Inflammatory macrophage treated with lipopolysaccharide for 1 hour (primary cell): ENCODE data around the gene UBP1.
"Not testable (repeated sequence)": the region's sequence is repeated elsewhere in the genome, so short reads cannot be mapped to it uniquely, and the experiment has no call there.

Experiments used
- DNase-seq, 2 donors: peaks; one replicate each; pipeline ENCODE4 v3.0.0-alpha.2; 2020 to 2022

Gene UBP1

DNA sequence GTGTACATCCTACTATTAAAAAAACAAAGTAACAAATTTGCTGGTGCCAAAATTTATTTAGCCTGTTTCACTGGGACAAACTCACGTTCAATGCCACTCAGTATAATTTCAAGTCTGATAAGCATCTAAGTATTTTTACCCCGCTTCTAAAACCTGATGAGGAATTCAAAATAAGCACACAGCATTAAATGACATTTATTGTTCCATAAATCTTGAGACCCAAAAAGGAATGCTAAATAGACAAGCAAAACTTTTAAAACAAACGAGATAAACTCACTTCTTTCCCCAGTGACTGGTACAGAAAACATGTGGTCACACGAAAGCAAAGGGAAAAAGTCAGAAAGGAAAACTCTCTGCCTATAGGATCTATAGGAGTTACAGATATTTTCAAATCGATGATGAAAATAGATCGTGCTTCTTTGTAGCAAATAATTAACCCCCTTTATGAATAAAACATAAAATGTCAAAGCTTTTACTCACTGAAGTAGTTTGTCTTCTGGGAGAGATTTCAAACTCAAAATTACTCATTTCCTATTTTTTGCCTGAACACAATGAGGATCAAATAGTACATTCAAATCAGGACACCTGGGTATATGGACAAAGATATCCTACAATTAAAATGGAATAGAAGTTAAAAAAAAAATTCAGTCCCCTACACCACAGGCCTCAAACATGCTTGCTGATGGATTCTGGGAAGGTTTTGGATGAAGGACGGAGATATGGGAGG is 51.7 kb downstream of the UBP1 start:
- DNase-seq, result no peak

DNA sequence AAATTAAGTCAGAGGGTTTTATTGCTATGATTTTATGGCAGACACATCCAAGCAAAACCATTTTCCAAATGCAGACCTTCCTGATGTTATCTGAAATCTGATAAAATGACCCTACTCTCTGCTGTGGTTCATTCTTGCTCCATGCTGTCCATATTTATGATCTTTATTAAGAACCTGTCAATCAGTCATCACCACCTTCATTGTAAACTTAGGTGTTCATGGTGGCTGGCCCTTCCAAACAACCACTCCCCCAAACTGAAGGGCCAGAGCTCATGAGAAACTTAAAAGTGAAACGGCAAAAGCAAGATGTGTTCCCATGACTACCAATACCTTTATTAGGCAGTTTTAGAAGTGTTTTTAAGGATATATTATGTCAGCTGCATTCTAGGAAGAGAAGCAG is 53.6 kb downstream of the UBP1 start:
- no peak for DNase-seq

DNA sequence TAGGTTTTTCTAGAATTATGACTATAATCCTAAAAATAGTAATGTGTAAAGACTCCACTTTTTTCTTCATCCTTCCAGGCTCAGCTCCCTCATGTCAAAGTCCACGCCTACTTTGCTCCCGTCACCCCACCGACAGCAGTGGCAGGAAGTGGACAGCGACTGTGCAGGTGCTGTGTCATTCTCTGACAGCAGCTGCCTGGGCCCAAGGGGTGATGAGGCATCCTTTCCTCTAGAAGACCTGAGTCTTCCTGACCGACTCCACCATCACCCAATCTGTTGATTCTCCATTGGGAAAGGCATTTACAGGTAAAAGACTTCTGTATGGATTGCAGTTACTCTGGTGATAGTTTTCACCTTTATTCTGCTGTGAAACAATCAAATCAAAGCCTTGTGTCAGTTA is 54.8 kb downstream of the UBP1 start:
- DNase-seq, result no peak

DNA sequence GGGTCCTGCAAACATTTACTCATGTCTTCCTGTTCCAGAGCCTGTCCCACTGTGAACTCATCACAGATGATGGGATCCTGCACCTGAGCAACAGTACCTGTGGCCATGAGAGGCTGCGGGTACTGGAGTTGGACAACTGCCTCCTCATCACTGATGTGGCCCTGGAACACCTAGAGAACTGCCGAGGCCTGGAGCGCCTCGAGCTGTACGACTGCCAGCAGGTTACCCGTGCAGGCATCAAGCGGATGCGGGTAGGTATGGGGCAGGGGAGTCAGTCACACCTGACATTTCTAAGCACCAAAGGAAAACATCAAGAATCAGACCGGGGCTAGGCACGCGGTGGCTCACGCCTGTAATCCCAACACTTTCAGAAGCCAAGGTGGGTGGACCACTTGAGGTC is 56.3 kb downstream of the UBP1 start:
- DNase-seq, result no peak

DNA sequence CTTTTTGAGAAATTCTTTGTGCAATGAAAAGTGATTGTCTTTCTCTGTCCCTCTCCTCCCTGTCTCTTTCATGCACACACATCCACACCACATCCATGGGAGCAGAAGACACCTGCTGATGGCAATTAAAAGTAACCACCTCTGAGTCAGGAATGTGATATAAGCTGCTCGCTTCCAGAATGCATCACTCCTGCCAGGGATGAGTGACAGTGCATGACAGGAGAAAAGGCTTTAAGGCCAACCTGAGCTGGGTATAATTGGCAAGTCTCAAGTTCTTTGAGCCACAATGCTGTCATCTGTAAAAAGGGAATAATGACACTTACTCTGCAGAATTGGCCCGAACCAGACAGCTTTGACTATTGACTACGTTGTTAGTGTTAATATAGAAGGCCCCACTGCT is 59.6 kb downstream of the UBP1 start:
- no peak for DNase-seq

DNA sequence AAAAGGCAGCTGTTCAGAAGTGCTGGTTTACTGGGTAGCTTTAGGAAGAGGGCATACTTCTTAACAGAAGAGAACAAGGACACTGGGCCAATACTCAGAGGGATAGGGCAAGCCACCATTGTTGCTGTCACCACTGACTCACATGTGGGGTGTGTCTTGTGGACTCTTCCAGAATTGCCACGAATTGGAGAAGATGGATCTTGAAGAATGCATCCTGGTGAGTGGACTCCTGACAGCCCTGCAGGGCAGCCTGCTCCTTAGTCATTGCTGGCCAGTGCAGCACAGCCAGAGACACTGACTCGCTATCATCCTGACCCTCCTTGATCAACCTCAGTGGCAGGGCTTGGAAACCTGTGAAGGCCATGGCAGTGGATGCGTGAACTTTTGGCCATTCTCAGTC is 62.3 kb downstream of the UBP1 start:
- DNase-seq, result no peak

DNA sequence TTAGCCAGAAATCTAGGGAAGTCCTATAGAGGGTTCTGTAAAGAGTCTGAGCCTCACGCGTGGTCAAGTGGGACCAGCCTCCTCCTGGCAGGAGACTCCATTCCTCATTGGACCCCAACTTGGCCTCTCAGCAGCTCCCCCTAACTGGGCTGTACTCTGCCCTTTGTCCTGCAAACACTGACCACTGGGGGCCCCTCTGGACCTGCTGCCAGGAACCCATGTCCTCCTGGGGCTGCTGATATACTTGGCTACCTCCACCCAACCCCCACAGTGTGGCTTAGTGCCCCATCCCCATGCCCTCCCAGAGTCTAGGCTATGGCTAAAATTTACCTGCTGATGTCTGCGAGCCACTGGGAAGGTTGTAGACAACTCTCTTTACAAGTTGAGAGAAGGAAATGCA is 62.7 kb downstream of the UBP1 start:
- DNase-seq, result no peak

DNA sequence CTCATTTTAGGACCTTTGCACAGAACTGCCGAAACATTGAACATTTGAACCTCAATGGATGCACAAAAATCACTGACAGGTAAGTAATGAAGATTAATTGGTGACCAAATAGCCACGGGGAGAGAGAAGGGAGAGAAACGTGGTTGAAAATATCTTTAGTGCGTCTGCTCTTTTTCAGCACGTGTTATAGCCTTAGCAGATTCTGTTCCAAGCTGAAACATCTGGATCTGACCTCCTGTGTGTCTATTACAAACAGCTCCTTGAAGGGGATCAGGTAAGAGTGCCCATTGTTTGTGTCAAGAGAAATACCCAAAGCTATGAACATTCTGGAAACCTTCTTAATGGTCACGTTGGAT is 67.1 kb downstream of the UBP1 start:
- DNase-seq, result no peak

DNA sequence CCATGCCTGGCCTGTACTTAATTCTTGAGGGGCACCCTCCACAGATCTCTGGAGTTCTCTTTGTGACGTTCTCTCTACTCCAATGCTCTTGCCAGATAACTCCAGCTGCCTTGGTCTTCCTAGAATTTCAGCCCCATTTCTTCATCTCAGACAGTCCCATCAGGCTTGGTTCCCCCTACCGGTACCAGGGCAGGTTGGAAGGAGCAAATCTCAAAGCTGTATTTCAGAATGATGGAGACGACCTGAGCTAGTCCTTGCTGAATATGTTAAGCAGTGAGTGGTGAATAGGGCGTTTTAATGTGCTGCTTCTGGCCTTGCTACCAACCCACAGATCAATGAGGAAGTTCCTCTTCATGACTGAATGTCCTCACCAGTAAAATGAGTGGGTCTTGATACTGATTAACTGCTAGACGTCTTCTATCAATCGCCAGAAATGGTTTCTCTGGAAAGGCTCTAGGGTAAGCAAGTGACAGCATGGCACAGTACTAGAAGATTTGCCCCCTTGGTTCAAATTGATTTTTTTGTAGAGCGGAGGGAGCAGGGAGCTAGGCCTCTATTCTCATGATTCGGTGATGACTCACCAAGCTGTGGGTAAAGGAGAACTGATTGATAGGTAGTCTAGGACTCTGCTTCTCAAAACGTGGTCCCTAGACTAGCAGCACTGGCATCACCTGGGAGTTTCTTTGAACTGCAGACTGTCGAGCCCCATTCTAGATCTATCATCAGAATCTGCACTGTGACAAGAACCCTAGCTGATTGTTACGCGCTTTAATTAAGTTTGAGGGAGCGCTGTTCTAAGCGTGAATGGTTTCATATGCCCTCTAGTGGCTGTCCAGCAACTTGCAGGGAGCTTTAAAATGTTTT is 67.8 kb downstream of the UBP1 start:
- DNase-seq, result peak; percentile 23 to 71

DNA sequence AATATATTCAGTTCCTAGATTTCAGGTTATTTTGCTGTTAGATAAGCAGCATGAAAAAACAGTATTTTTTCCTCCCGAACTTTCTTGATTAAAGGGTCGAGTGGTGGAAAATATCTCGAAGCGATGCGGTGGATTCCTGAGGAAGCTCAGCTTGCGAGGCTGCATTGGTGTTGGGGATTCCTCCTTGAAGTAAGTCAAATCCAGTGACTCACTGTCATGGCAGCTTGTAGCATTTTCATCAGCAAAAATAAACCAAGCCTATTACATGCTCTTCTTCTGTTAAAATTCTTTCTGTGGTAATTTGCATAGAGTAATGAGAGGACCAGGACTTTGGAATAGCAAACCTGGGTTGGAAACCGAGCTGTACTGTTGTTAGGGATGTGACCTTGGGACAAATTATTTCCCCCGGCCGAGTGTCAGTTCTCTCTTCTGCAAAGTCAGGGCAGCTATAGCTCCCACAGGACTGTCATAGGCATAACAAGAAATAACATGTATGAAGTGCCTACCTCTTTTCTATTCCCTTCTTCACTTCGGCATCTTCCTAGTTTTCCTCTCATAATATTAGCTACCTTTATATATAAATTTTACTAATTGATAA is 75.6 kb downstream of the UBP1 start:
- no peak for DNase-seq

DNA sequence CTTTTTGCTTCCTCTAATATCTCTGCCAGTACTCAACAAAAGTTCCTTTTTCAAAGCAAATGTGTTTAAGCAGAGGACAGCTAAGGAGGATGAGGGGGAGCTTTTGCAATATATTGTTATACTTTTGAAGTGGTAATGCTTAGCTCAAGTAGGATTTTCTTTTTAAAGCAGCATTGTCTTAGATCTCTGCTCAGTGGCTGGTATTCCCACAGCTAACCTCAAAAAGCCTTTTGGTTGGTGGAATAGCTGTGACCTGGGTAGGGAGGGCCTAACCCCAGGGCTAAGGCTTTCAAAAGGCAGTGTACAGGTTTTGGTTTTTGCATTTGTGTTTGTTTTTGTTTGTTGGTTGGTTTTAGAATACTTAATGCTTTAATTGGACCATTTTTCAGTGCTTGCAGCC is 76.1 kb downstream of the UBP1 start:
- DNase-seq, result no peak

DNA sequence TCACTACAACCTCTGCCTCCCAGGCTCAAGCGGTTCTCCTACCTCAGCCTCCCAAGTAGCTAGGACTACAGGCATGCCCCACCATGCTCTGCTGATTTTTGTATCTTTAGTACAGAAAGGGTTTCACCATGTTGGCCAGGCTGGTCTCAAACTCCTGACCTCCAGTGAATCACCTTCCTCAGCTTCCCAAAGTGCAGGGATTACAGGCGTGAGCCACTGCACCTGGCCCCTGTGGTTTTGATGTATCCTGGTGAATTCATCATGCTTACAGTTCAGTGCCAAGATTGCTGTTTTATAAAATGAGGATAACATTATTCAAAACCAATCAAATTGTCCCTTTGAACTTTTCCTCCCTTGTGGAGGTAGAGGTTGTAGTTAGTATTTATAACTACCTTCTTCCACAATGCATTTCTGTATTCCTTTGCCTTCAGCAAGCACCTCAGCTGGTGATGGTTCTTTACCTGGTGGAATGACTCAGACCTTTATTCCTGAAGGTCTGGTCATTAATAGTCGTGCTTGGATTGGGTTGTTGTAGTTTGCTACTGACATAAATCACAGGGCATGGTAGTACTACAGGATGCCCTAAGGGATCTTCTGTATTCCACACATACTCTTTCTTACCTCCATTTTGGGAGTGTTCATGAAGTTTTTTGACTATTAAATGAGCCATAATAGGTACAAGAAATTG is 76.9 kb downstream of the UBP1 start:
- DNase-seq, result no peak

DNA sequence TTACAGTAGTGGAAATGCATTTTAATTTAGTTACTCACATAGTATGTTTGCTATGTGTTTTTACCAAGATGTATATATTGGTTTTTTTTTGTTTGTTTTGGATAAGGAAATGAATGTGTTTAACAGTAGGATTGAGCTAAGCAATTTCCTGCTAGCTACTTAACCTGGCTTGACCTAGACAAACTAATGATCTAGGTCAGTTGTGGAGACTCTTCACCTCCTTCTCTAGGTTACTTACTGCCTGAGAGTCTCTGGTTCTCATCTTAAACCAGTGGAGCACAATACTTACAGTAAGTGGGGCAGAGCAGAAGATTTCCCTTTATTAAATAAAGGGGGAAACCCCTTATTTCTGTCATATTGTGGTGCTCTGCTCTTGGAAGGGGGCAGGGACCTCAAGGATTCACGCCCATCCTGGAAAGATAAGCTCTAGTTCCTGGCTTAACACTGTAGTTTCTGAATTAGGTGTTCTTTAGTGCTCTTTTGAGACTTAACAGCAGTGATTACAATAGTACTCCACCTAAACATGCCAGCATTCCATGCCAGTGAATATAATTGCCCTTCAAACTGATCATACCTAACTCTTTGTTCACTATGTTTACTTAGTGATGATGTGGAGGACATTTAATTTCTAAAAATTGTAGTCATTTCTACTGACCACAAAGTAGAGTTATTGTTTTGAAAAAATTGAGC is 79.9 kb downstream of the UBP1 start:
- DNase-seq, result no peak

DNA sequence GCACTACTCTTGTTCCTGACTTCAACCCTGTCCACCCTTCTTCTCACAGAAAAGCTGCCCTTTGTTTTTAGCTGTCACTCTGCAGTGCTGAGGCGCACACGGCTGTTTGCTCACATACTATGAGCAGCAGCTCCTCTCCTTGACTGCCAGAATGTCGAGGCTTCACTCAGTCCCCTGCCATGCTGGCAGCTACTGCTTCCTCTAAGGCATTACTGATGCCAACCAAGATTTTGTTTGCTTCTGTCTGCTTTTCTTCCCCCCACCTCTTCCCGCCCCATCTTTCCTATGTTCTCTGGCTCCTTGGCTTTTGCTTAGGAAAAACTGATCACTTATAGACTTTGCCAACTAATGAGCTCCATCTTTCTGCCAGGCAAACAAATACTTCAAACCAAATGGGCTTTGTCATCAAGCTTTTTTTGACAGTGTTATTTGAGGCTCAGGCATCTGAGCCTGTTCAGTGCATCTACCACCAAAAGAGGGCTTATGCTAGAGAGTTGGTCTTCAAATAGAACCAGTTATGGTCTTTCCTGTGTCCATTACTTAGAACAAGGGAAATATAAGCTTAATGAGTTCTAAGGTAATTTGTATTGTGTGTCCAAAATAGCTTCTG is 81.9 kb downstream of the UBP1 start:
- no peak for DNase-seq

DNA sequence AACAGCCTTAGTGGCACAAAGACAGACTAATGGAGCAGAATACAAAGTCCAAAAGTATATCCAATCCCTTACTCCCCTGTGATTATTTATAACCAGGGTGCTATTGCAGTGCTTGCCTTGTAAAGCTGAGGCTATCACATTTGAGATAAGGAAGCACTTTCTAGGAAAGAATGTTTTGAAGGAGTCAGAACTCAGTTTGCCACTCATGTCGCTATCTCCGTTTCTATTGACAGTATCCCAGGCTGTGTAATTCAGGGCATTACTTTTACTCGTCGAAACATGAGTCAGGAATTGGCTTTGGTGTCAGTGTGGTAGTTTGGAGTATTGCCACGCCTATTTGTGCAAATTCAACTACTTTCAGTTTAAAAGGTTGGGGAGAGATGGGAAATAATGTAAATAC is 84.6 kb downstream of the UBP1 start:
- DNase-seq, result no peak

DNA sequence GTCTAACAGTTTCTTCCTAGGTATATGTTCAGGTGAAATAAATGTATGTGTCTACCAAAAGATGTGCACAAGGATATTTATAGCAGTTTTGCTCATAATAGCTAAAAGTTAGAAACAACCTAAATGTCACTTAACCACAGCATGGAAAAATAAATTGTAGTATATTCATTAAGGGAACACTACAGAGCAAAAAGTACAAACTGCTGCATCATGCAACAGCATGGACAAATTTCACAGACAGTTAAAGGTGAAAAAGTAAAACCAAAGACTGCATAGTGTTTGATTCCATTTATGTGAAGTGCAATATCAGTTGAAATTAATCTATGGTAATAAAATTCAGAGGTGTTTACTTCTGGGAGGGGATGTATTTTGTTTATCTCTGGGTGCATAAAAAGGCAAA is 100.4 kb downstream of the UBP1 start:
- DNase-seq, result no peak

DNA sequence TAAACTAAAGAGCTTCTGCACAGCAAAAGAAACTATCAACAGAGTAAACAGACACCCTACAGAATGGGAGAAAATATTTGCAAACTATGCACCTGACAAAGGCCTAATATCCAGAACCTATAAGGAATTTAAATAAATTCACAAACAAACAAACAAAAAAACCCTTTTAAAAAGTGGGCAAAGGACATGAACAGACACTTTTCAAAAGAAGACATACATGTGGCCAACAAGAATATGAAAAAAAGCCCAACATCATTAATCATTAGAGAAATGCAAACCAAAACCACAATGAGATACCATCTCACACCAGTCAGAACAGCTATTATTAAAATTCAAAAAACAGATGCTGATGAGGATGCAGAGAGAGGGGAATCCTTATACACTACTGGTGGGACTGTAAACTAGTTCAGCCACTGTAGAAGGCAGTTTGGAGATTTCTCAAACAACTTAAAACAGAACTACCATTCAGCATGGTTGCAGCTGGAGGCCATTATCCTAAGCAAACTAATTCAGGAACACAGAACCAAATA is 101.2 kb downstream of the UBP1 start:
- DNase-seq, result not testable (repeated sequence)
